HepG2 (cell line): ENCODE data around the gene TSHB. TPM values are rescaled to one million over a fixed set of nuclear protein-coding genes. Genes with fewer than 3 reads are reported as not detected.

ENCODE experiments used
- ATAC-seq: fragments of 200-7000 bp; cut with Tn5 transposase; 3 replicates; pipeline ENCODE4 v1.9.1; 2020; ENCODE audit warnings: mild to moderate bottlenecking, moderate library complexity
- BruUV-seq: library from RNA; stranded (reverse); fragments of 400-500 nt; replicated peaks from 2 replicates; lab custom pipeline; 2021; lab: Mats Ljungman, UMichigan
- CTCF ChIA-PET: fragments of 300-600 bp; formaldehyde crosslinking; extraction: SDS; loops from one replicate; lab custom pipeline; 2021; ENCODE audit warnings: low total read pairs, inconsistent platforms, low intra/inter-chr PET ratio; lab: Yijun Ruan, JAX
- POLR2A ChIA-PET: fragments of 350-600 bp; sonication (Branson Sonifier 250); formaldehyde crosslinking; loops from one replicate; lab custom pipeline; 2020; ENCODE audit warnings: antibody characterized with exemption, inconsistent platforms; lab: Yijun Ruan, JAX
- DNase-seq: peaks from one replicate; pipeline ENCODE4 v3.0.0-alpha.2; 2015; ENCODE audit warnings: low spot score
- FAIRE-seq: peaks from 3 replicates; lab custom pipeline; 2011; peaks lifted over from hg19 to GRCh38; lab: Jason Lieb, UNC
- H2AFZ ChIP-seq: one replicate; pipeline ENCODE4 v1.6.1; 2011; ENCODE audit warnings: low read length, inconsistent platforms
- H3K27ac ChIP-seq: fragments of 300-600 bp; 3 replicates; pipeline ENCODE4 v1.8.0; 2011; ENCODE audit warnings: mixed run types, mild to moderate bottlenecking, mixed read lengths, low read length, inconsistent platforms; ENCODE audit not compliant: insufficient read depth; ENCODE audit errors: extremely low read length
- H3K27me3 ChIP-seq, 2 experiments: fragments of 200-600 bp in 1 of 2; 2 replicates in 1 of 2; 3 replicates in 1 of 2; pipeline versions ENCODE4 v1.6.0 to v1.8.0; 2011; ENCODE audit warnings: low read length in 2 of 2, mild to moderate bottlenecking in 2 of 2, moderate library complexity in 2 of 2, inconsistent platforms in 1 of 2; ENCODE audit not compliant: insufficient read depth in 2 of 2, control insufficient read depth in 1 of 2
- H3K36me3 ChIP-seq, 2 experiments: fragments of 200-600 bp in 1 of 2; replicated peaks in 1 of 2; 2 replicates in 1 of 2; 3 replicates in 1 of 2; pipeline versions ENCODE4 v1.5.1 to v1.8.0; 2011; ENCODE audit warnings: low read length in 2 of 2, inconsistent platforms in 1 of 2; ENCODE audit not compliant: insufficient read depth in 2 of 2, control insufficient read depth in 1 of 2
- H3K4me1 ChIP-seq: 2 replicates; pipeline ENCODE4 v1.5.1; 2012; ENCODE audit warnings: low read length, inconsistent platforms; ENCODE audit not compliant: insufficient read depth
- H3K4me2 ChIP-seq: 2 replicates; pipeline ENCODE4 v1.6.0; 2011; ENCODE audit warnings: low read depth, low read length, inconsistent platforms
- H3K4me3 ChIP-seq, 3 experiments: fragments of 200-600 bp in 1 of 3; sonication (generic), shearing (Covaris generic) in 1 of 3; replicated peaks in 1 of 3; 2 replicates each; pipeline ENCODE4 v1.5.1; 2011 to 2016; ENCODE audit warnings: low read length in 3 of 3, inconsistent platforms in 2 of 3, low read depth in 2 of 3, mild to moderate bottlenecking in 2 of 3, control low read depth in 1 of 3, mixed read lengths in 1 of 3; ENCODE audit not compliant: insufficient read depth in 1 of 3
- H3K79me2 ChIP-seq: one replicate; pipeline ENCODE4 v1.6.1; 2011; ENCODE audit warnings: low read length, inconsistent platforms; ENCODE audit not compliant: insufficient read depth
- H3K9ac ChIP-seq: 2 replicates; pipeline ENCODE4 v1.6.0; 2011; ENCODE audit warnings: mild to moderate bottlenecking, low read depth, low read length, inconsistent platforms; ENCODE audit not compliant: insufficient read depth
- H3K9me3 ChIP-seq: 2 replicates; pipeline ENCODE4 v1.5.1; 2012; ENCODE audit warnings: mild to moderate bottlenecking, low read length
- H4K20me1 ChIP-seq: 2 replicates; pipeline ENCODE4 v1.6.0; 2011; ENCODE audit warnings: inconsistent platforms, mild to moderate bottlenecking, low read length, moderate library complexity; ENCODE audit not compliant: insufficient read depth
- CCDC6 ChIP-seq: sonication (generic); formaldehyde crosslinking; IDR thresholded peaks from 2 replicates; pipeline ENCODE4 v1.8.1; 2022; ENCODE audit warnings: mild to moderate bottlenecking, missing genetic modification reagents, moderate library complexity
- GATAD1 ChIP-seq: IDR thresholded peaks from 2 replicates; pipeline ENCODE4 v1.6.1; 2016; ENCODE audit warnings: missing genetic modification reagents, missing compliant biosample characterization
- GATAD2A ChIP-seq: IDR thresholded peaks from 2 replicates; pipeline ENCODE4 v1.6.1; 2016
- HIC2 ChIP-seq: sonication (generic); formaldehyde crosslinking; IDR thresholded peaks from 2 replicates; pipeline ENCODE4 v1.9.0; 2022; ENCODE audit warnings: low read depth, missing genetic modification reagents
- ISL2 ChIP-seq: sonication (generic); formaldehyde crosslinking; IDR thresholded peaks from 2 replicates; pipeline ENCODE4 v1.5.0; 2020; ENCODE audit warnings: missing genetic modification reagents
- NCOR1 ChIP-seq: fragments of 200-600 bp; sonication (generic); IDR thresholded peaks from 2 replicates; pipeline ENCODE4 v1.7.0; 2017; ENCODE audit warnings: antibody characterized with exemption, low read length, borderline replicate concordance
- PRMT3 ChIP-seq: sonication (generic); formaldehyde crosslinking; IDR thresholded peaks from 2 replicates; pipeline ENCODE4 v1.8.1; 2022; ENCODE audit warnings: low read depth, mild to moderate bottlenecking, moderate library complexity, missing genetic modification reagents, borderline replicate concordance
- RFX1 ChIP-seq: fragments of 450-650 bp; IDR thresholded peaks from 2 replicates; pipeline ENCODE4 v1.6.1; 2017
- TEF ChIP-seq: sonication (generic); formaldehyde crosslinking; IDR thresholded peaks from 2 replicates; pipeline ENCODE4 v1.5.0; 2020; ENCODE audit warnings: missing genetic modification reagents
- ZBTB42 ChIP-seq: sonication (generic); formaldehyde crosslinking; IDR thresholded peaks from 2 replicates; pipeline ENCODE4 v1.5.0; 2020; ENCODE audit warnings: mild to moderate bottlenecking, missing genetic modification reagents
- ZNF597 ChIP-seq: sonication (generic); formaldehyde crosslinking; IDR thresholded peaks from 2 replicates; pipeline ENCODE4 v1.5.0; 2020; ENCODE audit warnings: missing genetic modification reagents
- ZNF615 ChIP-seq: sonication (generic); formaldehyde crosslinking; IDR thresholded peaks from 2 replicates; pipeline ENCODE4 v1.5.0; 2020; ENCODE audit warnings: mild to moderate bottlenecking, missing genetic modification reagents, borderline replicate concordance
- ZNF713 ChIP-seq: sonication (generic); formaldehyde crosslinking; IDR thresholded peaks from 2 replicates; pipeline ENCODE4 v1.4.0; 2020; ENCODE audit warnings: mild to moderate bottlenecking, missing genetic modification reagents
- ZZZ3 ChIP-seq: sonication (generic); formaldehyde crosslinking; IDR thresholded peaks from 2 replicates; pipeline ENCODE4 v1.4.0; 2020; ENCODE audit warnings: missing genetic modification reagents, mild to moderate bottlenecking, borderline replicate concordance
- WGBS: methylation state at CpG from one replicate; pipeline ENCODE4 v1.1.6; 2017; ENCODE audit warnings: low lambda C conversion rate; 5-methylcytosine and 5-hydroxymethylcytosine counted together
- in situ Hi-C: cut with HindIII; loops from 2 replicates; pipeline ENCODE4 v1.10.0; 2017; ENCODE audit warnings: low pct_unique_long_range_greater_than_20kb; ENCODE audit not compliant: extremely low pct_ligation_motif_present
- intact Hi-C: fragments of 100-400 bp; cut with micrococcal nuclease; formaldehyde crosslinking; loops from one replicate; pipeline ENCODE4 v1.10.0; 2022; ENCODE audit not compliant: unreplicated experiment
- polyA plus RNA-seq, 8 experiments: library from polyadenylated mRNA; depleted of rRNA in 3 of 8; stranded (reverse) in 7 of 8; unstranded in 1 of 8; fragments of >200 nt; fragmentation: Illumina TruSeq in 4 of 8; extraction: Trizol in 4 of 8; gene quantifications; 2 replicates each; pipeline versions ENCODE4 v1.2.1 to v1.2.3, GENCODE V29; 2011 to 2016; ENCODE audit warnings: low read depth in 4 of 8, missing spikeins in 1 of 8, mixed read lengths in 1 of 8; ENCODE audit not compliant: insufficient read depth in 1 of 8
- total RNA-seq, 5 experiments: library from RNA; depleted of rRNA; stranded (reverse); fragments of >200 nt; fragmentation: Illumina TruSeq; extraction: Trizol; gene quantifications; 2 replicates each; pipeline ENCODE4 v1.2.3, GENCODE V29; 2016; ENCODE audit warnings: low read depth in 1 of 5

The TSHB gene
- total and polyA plus RNA-seq, 2 of the 13 experiments (the other 11 are each of a cell fraction or from before 2014, with no cell fraction given): not detected

GRCh38 chr1:115013792-115014191, 15.8 kb upstream of the TSHB start:
- no TSS peak for BruUV-seq
- H4K20me1 ChIP-seq: no peaks in the 10 kb centered on the region
- 0% methylated on average over 2 of the region's 2 CpGs for WGBS
- no peaks in the 10 kb centered on the region for H3K36me3 ChIP-seq
- no peak overlapping the region for H2AFZ ChIP-seq
- H3K4me1 ChIP-seq: no peaks in the 10 kb centered on the region
- TF ChIP-seq RFX1 (no peak), ISL2 (no peak), GATAD1 (CRISPR knock-in tag) (no peak), PRMT3 (CRISPR knock-in tag) (no peak), ZZZ3 (CRISPR knock-in tag) (no peak), TEF (no peak), NCOR1 (no peak), CCDC6 (CRISPR knock-in tag) (no peak), ZNF713 (CRISPR knock-in tag) (no peak), HIC2 (CRISPR knock-in tag) (no peak), ZNF615 (no peak), ZBTB42 (CRISPR knock-in tag) (no peak), GATAD2A (CRISPR knock-in tag) (no peak), ZNF597 (CRISPR knock-in tag) (no peak)
- TF ChIP-seq, all 625 proteins: peak for 0
- Histone ChIP-seq H3K4me2 (no peak overlapping the region), H3K27ac (no peak overlapping the region), H3K79me2 (no peaks in the 10 kb centered on the region), H3K9ac (no peak overlapping the region), H3K9me3 (no peaks in the 10 kb centered on the region), H3K4me3 (no peak overlapping the region), H3K27me3 (no peaks in the 10 kb centered on the region; a peak in 1 of 5 replicates)
- FAIRE-seq: no peak
- DNase-seq: no peak
- ATAC-seq: no peak
- in situ Hi-C loops (no loop called here), intact Hi-C loops (no loop called here)
- ChIA-PET CTCF (no interaction called here), POLR2A (no interaction called here)
